GM12875 (cell line): ENCODE results near the gene USP6.
"Not testable (repeated sequence)": the region's sequence is repeated elsewhere in the genome, so short reads cannot be mapped to it uniquely, and the experiment has no call there.

Experiments
- H3K4me3 ChIP-seq: one replicate; pipeline ENCODE4 v1.5.1; 2011; ENCODE audit warnings: low read depth, low read length, control low read depth
- CTCF ChIP-seq: IDR thresholded peaks from 2 replicates; pipeline ENCODE4 v1.5.1; 2011; ENCODE audit warnings: low read depth, mild to moderate bottlenecking, control low read depth, inconsistent platforms, low read length, moderate library complexity, borderline replicate concordance; ENCODE audit not compliant: insufficient read depth

Gene USP6

GRCh38 chr17:5123343-5124124, 7.7 kb downstream of the USP6 start:
- TF ChIP-seq CTCF: no peak
- no peak overlapping the region for H3K4me3 ChIP-seq

DNA sequence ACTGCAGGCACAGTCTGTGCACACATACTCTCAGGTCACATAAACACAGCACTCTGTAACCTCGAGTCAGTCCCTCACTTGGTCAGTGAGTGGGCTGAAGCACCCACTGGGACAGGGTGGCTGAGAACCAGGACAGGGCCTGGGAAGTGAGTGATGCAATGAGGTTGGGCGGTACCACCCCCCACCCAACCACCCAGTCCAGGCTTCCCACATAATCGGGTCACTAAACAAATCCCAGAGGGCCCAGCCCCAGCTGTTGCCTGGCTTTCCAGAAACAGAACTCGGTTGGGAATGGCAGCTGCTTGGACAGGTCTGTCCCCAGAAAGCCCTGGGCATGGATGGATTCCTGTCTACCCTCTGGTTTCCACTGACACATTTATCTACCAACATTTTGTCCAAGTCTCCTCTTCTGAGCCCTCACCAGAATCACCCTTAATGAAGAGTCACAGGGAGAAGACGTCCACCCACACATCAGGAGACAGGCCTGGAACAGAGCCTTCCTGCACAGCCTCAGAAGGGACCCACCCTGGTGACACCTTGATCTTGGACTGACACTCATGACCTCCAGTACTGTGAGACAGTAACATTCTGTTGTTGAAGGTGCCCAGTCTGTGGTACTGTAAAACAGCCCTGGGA, 8.4 kb downstream of the USP6 start:
- not testable (repeated sequence) for H3K4me3 ChIP-seq

DNA sequence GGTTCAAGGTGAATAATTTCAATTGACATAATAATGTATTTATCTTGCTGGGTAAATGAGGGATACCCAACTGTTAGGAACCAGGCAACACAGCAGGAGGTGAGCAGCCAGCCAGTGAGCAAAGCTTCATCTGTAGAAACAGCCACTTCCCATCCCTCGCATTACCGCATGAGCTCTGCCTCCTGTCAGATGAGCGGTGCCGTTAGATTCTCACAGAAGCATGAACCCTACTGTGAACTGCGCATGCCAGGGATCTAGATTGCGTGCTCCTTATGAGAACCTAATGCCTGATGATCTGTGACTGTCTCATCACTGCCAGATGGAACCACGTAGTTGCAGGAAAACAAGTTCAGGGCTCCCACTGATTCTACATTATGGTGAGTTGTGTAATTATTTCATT, 9.1 kb downstream of the USP6 start:
- not testable (repeated sequence) for H3K4me3 ChIP-seq

DNA sequence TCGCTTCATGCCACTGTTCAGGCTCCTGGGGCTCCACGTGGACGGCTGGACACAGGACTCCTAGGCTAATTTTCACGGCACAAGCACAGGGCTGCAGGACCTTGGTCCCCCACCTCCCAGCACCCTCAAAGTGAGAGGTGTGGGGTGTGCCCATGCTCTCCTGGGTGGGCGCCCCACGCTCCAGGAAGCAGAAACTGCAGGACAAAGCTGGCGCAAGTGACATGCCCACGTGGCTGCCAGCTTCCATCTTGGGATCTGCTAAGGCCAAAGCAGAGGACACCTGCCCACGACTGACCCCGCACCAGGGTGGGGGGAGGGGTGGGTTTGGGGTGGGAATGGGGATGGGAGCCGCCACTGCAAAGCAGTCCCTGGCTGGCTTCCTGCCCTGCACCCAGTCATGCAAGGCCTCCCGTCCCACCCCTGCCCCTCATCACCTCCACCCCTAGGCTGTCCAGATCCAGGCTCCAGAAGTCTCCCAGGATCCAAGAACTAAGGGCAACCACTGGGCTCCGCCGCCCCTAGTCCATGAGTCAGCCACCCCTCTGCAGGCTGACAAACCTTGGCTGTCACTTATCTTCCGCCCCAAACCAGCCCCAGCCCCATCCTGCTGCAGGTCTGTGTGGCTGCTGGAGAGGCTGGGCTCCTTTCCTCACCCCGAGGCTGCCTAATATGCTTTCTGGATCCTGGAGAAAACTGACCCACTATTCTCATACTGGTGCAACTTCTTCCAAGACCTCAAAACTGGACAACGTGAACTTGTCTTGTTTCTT, 11.1 kb downstream of the USP6 start:
- H3K4me3 ChIP-seq: no peak overlapping the region
- no peak for TF ChIP-seq CTCF

DNA sequence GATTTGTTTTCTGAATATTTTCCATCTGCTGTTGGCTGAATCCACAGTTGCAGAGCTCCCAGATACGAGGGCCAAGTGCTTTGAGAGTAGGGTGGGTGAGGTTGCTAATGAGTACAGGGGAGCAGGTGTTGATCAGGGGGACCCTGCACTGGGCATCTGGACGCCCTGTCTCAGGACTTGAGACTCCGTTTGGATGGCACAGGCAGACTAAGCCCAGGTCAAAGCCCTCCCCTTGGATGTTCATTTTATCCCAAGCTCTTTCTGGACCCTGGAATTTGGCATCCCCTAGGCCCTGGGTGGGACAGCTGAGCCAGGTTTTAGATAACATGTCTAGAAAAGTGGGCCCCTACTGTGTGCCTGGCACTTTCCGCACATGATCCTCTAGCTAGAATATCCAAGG, 12.1 kb downstream of the USP6 start:
- no peak for TF ChIP-seq CTCF
- no peak overlapping the region for H3K4me3 ChIP-seq

DNA sequence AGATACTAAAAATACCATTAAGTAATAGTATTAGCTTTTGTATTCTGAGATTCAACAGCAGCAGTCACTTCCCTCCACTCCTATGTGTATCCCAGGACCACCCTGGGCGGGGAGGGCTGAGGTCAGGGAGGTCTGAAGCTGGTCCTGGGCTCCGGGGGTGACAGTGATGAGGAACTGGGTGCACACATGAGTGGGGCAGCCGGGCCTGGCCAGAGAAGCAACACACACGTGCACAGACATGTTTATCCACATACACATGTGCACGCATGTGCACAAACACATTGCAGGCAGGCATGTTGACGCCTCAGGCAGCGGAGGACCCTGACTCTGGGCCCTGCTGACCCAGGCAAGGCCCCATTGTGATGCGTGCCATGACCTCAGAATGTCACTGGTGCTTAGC, 12.6 kb downstream of the USP6 start:
- H3K4me3 ChIP-seq: not testable (repeated sequence)

- H3K4me3 ChIP-seq: no peak overlapping the region
- no peak for TF ChIP-seq CTCF
These were observed 13.2 kb downstream of the USP6 start for GRCh38 chr17:5128905-5129535.

GRCh38 chr17:5129770-5130169, 13.9 kb downstream of the USP6 start:
- not testable (repeated sequence) for H3K4me3 ChIP-seq

- not testable (repeated sequence) for H3K4me3 ChIP-seq
These were observed 14.4 kb downstream of the USP6 start for GRCh38 chr17:5130261-5130660.

GRCh38 chr17:5130687-5131086, 14.9 kb downstream of the USP6 start:
- not testable (repeated sequence) for H3K4me3 ChIP-seq
